GM18508 (cell line): ENCODE measurements around the gene OSM.
"Not testable (repeated sequence)": the region's sequence is repeated elsewhere in the genome, so short reads cannot be mapped to it uniquely, and the experiment has no call there.

Experiments
- ATAC-seq: cut with Tn5 transposase; IDR thresholded peaks from one replicate; pipeline ENCODE4 v1.9.1; 2021; ENCODE audit warnings: moderate number of reproducible peaks; ENCODE audit not compliant: insufficient read depth, unreplicated experiment

Gene OSM

GRCh38 chr22:30246814-30247376 is 19.8 kb downstream of the OSM start:
- no peak for ATAC-seq

DNA sequence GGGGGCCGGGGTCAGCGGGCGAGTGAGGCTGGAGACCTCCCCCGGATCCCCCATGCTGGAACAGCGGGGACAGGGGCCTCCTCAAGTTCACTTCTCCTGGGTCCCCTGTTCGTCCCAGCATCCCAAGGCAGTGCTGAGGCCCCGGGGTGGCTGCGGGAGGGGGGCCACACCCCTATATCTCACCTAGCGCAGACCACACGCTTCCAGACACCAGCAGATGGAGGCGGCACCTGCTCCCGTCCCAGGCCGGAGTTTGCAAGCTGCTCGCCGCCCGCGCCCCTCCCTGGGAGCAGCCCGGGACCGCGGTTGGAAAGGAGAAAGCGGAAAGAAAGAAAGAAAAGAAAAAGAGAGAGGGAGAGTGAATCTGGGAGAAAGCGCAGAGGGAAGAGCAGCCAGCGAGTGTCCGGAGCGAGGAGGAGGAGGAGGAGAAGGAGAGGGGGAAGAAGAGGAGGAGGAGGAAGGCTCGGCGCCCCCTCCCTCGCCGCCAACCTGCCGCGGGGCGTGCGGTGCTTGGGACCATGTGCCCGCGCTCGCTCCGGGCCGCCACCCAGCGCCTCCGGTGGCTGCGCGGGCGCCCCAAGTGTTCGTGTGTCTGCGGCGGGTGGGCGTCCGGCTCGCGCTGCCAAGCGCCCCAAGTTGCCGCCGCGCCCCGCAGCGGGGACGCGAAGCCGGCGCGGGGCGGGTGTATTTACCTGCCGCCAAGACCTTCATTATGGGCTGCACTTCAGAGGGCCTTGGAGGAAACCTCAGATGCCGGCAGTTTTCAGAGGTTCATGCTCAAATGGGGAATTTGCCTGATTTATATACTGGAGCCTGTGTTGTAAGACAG is 20.5 kb downstream of the OSM start, which contains the start of gene LIF:
LIF (minus strand) TSS at position 775 of the 829 bp plus-strand sequence; CDS start at position 711, 64 bp downstream.
- ATAC-seq, result no peak

- ATAC-seq, result no peak
Observed at GRCh38 chr22:30245181-30245984, 21.3 kb downstream of the OSM start.

DNA sequence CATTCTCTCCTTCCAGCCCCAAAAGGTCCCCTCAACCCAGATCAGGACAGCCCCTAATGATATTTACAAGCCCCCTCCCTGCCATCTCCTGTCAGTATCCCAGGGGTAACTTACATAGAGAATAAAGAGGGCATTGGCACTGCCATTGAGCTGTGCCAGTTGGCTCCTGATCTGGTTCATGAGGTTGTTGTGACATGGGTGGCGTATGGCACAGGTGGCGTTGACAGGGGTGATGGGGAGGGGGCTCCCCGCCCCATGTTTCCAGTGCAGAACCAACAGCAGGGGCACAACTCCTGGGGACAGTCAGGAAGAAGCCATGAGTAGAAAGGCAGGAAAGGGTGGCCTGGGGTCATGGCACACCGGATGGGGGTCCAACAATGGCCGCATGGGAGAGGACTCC is 22.0 kb downstream of the OSM start:
- ATAC-seq, result no peak

GRCh38 chr22:30244066-30244465 is 22.6 kb downstream of the OSM start:
- ATAC-seq, result no peak

DNA sequence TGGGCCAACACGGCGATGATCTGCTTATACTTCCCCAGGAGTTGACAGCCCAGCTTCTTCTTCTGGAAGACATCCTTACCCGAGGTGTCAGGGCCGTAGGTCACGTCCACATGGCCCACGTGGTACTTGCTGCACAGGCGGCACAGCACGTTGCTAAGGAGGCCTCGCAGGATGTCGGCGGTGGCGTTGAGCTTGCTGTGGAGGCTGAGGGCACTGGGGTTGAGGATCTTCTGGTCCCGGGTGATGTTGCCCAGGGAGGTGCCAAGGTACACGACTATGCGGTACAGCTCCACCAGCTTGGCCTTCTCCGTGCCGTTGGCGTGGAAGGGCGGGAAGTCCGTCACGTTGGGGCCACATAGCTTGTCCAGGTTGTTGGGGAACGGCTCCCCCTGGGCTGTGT is 23.0 kb downstream of the OSM start:
- ATAC-seq, result no peak

DNA sequence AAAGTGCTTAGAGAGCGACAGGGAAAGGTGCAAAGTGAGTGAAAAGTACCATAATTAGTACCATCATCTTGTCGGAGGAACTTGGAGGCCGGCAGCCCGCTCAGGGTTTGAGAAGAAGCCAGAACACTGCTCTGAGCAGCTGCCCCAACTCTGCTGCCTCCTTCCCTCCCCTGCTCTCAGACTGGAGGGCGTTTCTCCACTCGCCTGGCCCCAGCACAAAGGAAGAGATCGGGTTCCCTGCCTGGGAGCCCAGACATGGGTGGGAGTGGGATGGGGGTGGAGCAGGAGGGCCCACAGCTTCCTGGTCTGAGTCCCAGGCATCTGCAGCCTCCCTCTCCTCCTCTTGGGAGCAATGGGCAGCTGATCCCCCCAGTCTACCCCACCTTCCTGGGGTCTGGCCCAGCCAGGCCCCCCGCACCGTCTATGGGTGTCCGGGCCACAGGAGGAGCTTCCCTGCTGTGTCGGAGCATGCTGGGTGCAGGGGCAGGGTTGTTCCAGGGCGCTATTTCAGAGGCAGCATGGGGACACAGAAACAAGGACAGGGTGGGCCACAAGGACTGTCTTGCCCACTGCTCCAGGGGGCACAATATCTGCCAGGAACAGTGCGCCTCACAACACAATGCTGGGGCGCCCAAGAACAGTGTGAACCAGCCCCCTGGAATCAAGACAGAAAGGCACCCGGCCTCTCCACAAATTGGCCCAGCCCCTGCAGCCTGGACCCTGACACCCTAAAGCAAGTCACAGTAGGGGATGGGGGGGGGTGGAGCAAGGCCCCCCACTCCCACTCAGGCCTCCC is 24.9 kb downstream of the OSM start:
- no peak for ATAC-seq

DNA sequence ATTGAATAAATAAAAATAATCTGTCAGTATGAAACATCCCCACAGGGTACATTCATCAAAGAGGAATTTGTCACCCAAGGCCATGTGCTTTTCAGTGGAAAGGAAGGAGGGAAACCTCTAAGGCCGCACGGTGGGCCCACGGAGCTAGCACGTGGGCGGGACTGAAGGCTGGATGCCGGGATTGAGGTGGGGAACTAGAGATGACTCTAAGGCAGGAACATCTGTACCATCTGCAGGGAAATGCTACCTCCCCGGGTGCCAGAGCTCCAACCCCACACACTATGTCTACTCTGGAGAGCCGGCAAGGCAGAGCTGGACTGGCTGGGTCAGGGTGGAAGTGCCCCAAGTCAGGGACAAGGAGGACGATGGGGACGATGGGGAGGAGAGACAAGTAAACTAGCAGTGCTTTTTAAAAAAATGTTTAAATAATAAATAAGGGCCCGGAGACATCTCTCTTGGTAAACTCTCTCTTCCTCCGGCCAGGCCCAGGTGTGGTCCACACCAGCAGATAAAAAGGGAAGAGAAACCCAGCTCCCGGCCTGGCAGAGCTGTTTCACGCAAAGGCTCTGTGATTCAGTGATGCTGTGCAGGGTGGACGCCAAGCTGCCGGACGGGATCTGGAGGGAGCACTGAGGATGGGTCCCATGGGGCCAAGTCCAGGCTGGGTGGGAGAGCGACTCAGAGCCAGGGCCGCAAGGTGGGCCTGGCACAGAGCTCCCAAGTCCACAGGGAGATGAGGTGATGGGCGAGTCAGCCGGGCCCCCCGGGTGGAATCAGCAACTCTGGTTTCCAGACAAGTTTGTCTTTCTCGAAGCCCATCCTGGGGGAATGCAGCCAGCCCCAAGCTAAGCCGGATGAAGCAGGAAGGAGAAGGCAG is 25.9 kb downstream of the OSM start:
- no peak for ATAC-seq

DNA sequence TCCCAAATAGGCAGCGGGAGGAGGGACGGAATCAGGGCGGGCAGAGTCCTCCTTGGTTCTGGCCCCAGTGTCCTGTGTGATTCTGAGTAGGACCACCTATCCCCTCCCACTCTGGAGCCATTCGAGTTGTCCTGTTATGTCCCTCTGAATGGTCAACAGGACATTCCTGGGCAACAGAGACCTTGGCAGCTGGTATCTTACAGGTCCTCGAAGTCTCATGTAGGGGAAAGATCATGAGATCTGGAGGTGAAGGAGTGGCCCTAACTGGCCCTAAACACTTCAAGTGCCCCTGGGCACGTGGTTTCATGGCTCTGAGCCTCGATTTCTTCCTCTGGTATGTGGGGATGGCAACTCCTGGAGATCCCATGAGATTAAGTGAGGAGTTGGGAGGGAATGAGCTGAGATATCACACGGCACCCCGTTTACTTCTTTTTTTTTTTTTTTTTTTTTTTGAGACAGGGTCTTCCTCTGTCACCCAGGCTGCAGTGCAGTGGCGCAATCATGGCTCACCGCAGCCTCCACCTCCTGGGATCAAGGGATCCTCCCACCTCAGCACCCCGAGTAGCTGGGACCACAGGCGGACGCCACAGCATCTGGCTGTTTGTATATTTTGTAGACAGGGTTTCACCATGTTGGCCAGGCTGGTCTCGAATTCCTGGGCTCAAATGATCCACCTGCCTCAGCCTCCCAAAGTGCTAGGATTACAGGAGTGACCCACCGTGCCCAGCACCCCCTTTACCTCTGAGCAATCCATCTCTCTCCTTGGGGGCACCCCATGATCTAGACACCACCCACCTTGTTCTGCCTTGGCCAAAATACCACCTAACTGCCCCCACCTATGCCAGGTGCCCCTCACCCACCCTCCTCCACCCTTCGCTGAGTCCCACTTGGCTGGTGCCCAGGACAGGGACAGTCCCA is 26.9 kb downstream of the OSM start:
- no peak for ATAC-seq

DNA sequence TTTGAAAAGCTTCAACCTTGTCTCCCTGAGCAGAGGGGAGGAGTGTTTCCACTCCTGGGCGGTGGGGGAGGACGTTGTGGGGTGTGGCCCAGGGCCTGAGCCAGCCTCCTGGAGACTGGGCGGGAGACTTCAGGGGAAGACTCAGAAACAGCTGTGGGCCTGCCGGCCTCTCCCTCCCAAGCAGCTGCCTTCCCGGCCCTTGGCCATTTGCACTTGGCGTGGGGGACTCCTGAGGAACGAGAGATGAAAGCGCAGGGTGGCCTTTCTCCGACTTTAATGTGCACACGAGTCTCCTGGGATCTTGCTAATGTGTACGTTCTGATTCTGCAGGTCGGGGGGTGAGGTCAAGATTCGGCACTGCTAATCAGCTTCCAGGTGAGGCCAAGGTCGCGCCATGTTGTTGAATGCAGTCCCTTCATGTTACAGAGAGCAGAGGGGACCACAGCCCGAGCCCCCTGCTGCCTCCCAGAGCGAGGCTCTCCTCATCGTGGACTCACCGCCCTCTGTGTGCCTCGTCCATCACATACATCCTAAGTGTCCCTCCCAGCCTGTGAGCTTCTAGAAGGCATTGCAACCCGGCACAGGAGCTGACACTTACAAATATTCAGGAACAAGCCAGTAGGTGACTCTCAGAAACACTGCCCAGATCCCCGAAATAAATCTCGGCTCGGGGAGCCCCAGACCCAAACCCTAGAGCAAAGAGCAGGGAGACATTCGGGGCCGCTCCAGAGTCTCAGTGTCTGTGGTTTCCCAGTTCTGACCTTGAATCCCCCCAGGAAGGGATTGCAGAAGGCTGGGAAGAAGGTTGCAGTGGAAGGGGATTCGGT is 27.8 kb downstream of the OSM start:
- no peak for ATAC-seq

DNA sequence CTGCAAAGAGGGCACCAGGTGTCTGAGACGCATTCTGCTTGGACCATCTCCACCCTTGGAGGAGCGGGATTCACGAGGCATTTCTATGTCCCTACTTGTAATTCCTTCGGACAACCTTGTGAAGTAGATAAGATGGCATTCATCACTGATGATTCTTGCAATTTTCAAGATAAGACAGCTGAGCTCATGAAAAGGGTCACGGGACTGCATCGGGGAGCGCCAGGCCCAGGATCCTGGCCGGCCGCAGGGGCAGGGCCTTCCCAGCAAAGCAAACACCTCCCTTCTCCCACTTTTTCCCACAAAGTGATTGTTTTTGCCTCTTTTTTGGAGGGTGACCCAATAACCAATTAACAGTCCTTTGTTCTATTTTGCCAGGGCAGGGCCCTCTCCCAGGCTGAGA is 28.5 kb downstream of the OSM start:
- no peak for ATAC-seq

DNA sequence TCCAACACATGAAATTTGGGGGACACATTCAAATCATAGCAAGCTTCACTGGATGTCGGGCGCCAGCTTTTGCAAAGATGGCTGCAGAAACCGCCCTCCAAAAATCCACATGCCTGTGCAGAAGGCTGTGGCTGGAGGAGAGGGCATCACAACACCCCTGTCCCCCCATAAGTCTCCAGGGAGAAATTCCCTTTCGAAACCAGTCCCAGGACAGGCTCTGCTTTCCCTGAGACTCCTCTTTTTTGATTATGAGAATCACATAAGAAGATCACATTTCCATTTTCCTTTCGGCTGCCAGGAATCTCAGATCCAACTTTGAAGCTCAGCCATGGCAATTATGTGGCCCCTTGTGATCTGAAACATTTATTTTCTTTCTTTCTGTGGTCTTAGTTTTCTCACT is 29.8 kb downstream of the OSM start:
- no peak for ATAC-seq

DNA sequence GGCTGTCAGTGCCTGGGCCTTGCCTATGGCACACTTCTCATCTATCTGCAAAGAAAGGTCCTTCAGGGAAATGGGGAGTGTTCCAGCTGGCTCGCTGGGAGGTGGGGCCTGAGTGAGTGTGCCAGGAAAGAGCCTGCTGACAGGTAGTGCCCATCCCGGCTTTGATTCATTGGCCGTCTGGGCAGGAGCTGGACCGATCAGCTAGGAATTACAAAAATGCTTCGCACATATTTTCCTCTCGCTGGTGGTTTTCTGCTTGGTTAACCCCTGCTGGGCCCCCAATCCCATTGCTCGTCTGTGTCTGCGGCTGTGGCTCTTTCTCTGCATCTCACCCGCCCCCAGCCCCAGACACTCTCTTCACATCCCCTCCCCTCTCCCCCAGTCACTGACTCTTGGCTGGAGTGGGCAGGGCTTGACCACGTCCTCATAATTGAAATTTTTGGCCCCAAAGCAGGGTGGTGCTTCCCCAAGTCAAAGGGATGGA is 30.9 kb downstream of the OSM start:
- no peak for ATAC-seq

DNA sequence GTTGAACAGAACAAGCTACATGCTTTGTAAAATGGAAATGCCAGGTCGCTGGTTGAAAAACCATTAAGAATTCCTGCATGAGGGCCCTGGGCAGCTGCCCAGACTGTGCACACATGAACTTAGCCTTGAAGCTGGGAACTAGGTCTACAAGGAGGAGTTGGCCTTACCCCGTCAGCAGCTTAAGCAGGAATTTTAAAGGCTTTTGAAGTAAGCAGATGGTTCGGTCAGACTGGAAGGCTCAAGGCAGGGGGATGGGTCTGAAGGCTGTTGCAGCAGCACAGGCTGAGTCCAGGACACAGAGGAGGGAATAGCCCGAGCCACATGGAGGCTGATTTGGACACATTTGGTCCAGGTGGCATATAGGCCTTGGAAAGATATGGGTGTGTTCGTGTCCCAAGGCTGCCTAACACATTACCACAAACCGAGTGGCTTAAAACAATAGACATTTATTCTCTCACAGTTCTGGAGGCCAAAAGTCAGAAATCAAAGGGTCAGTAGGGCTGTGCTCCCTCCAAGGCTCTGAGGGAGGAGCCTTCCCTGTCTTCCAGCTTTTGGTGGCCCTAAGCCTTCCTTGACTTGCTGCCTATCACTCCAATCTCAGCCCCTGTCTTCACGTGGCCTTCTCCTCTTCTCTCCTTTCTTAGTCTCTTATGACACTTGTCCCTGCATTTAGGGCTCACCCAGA is 31.7 kb downstream of the OSM start:
- no peak for ATAC-seq

DNA sequence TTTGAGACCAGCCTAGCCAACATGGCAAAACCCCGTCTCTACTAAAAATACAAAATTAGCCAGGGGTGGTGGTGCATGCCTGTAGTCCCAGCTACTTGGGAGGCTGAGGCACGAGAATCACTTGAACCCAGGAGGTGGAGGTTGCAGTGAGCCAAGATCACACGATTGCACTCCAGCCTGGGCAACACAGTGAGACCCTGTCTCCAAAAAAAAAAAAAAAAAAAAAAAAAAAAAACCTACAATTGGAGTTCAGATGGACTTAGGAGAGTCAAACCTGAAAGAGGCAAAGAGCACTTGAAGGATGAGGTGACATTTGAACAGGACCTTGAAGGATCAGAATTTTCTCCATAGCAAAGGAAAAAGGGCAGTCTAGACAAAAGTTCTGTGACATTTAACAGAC is 32.3 kb downstream of the OSM start:
- not testable (repeated sequence) for ATAC-seq

GRCh38 chr22:30233582-30233981 is 33.1 kb downstream of the OSM start:
- ATAC-seq, result no peak

DNA sequence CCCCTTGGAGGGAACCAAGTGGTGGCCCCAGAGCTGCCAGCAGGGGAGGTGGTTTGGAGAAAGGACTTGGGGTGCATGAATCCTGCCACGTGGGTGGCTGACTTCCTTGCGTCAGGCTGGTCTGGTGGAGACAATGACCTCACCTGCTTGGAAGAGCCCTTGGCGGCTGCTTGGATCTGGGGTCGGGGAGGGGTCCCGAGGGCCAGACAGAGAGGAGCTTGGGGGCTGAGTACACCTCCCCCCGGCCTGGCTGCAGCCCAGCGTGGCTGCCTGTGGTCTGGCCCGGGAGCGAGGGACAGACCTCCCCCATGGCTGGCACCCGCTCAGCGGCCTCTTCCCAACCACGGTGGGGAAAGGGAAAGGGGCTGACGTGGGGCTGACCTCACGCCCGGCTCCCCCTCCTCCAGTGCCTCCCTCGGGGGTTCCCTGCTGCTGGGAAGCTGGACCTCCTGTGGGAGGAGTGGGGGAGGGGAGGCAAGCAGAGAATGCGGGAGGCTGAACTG is 33.9 kb downstream of the OSM start:
- no peak for ATAC-seq
